Neural cell (in vitro differentiated cells): Measurements from ENCODE around the gene AP5B1. TPM values are rescaled to one million over a fixed set of nuclear protein-coding genes. Genes with fewer than 3 reads are reported as not detected.

Source experiments
- H2AFZ ChIP-seq: fragments of 200-600, 300-800 bp; sonication (generic), shearing (Covaris generic); 2 replicates; pipeline ENCODE4 v1.6.0; 2014; ENCODE audit warnings: low read depth, mild to moderate bottlenecking, antibody characterized with exemption, low read length, moderate library complexity
- H3F3A ChIP-seq: fragments of 200-600 bp; shearing (Covaris generic); 2 replicates; pipeline ENCODE4 v1.6.1; 2016; ENCODE audit warnings: mild to moderate bottlenecking, moderate library complexity, mixed read lengths, antibody characterized with exemption, low read length; ENCODE audit not compliant: insufficient read depth, poor library complexity, severe bottlenecking
- H3K27ac ChIP-seq: fragments of 200-600, 300-800 bp; sonication (generic), shearing (Covaris generic); 2 replicates; pipeline ENCODE4 v1.5.1; 2014; ENCODE audit warnings: mild to moderate bottlenecking, low read length, moderate library complexity
- H3K27me3 ChIP-seq: fragments of 300-800, 200-600 bp; sonication (generic), shearing (Covaris generic); 2 replicates; pipeline ENCODE4 v1.6.0; 2014; ENCODE audit warnings: mild to moderate bottlenecking, low read depth, low read length, moderate library complexity; ENCODE audit not compliant: insufficient read depth
- H3K36me3 ChIP-seq: fragments of 300-800, 200-600 bp; sonication (generic), shearing (Covaris generic); 2 replicates; pipeline ENCODE4 v1.5.1; 2014; ENCODE audit warnings: mild to moderate bottlenecking, antibody characterized with exemption, low read length, moderate library complexity; ENCODE audit not compliant: insufficient read depth
- H3K4me2 ChIP-seq: fragments of 300-800, 200-600 bp; sonication (generic), shearing (Covaris generic); 2 replicates; pipeline ENCODE4 v1.6.0; 2014; ENCODE audit warnings: mild to moderate bottlenecking, low read length
- H3K4me3 ChIP-seq: fragments of 300-800, 200-600 bp; sonication (generic), shearing (Covaris generic); 2 replicates; pipeline ENCODE4 v1.5.1; 2014; ENCODE audit warnings: mild to moderate bottlenecking, low read length, moderate library complexity
- H3K79me2 ChIP-seq: fragments of 200-600 bp; shearing (Covaris generic); replicated peaks from 2 replicates; pipeline ENCODE4 v1.6.0; 2014; ENCODE audit warnings: mild to moderate bottlenecking, low read length, moderate library complexity; ENCODE audit not compliant: insufficient read depth
- H3K9ac ChIP-seq: fragments of 300-800, 200-600 bp; sonication (generic), shearing (Covaris generic); 2 replicates; pipeline ENCODE4 v1.6.1; 2016; ENCODE audit warnings: mild to moderate bottlenecking, low read length, mixed read lengths
- H3K9me2 ChIP-seq: fragments of 200-600 bp; shearing (Covaris generic); 2 replicates; pipeline ENCODE4 v1.6.1; 2016; ENCODE audit warnings: mild to moderate bottlenecking, low read length, mixed read lengths; ENCODE audit not compliant: insufficient read depth
- H3K9me3 ChIP-seq: fragments of 200-600, 300-800 bp; sonication (generic), shearing (Covaris generic); 2 replicates; pipeline ENCODE4 v1.6.1; 2016; ENCODE audit warnings: mild to moderate bottlenecking, mixed run types, low read length, moderate library complexity, mixed read lengths
- H4K20me1 ChIP-seq: fragments of 200-600 bp; shearing (Covaris generic); 2 replicates; pipeline ENCODE4 v1.6.1; 2016; ENCODE audit warnings: mild to moderate bottlenecking, mixed run types; ENCODE audit not compliant: insufficient read depth
- CTCF ChIP-seq: fragments of 450-650 bp; IDR thresholded peaks from 2 replicates; pipeline ENCODE4 v1.5.1; 2014; ENCODE audit warnings: antibody characterized with exemption, mild to moderate bottlenecking, moderate library complexity; ENCODE audit not compliant: poor library complexity, severe bottlenecking
- EP300 ChIP-seq: fragments of 450-650 bp; conservative IDR thresholded peaks from 2 replicates; pipeline ENCODE4 v1.6.1; 2014; ENCODE audit warnings: antibody characterized with exemption, mild to moderate bottlenecking, moderate library complexity; ENCODE audit not compliant: poor library complexity, severe bottlenecking
- EZH2 ChIP-seq: fragments of 200-600, 300-800 bp; shearing (Covaris generic), sonication (generic); IDR thresholded peaks from 2 replicates; pipeline ENCODE4 v1.6.1; 2014; ENCODE audit warnings: antibody characterized with exemption, low read length, borderline replicate concordance, mild to moderate bottlenecking; ENCODE audit not compliant: insufficient read depth, poor library complexity, severe bottlenecking
- MXI1 ChIP-seq: fragments of 450-650 bp; conservative IDR thresholded peaks from 2 replicates; pipeline ENCODE4 v1.6.1; 2014; ENCODE audit warnings: antibody characterized with exemption, mild to moderate bottlenecking; ENCODE audit not compliant: poor library complexity, severe bottlenecking
- POLR2AphosphoS5 ChIP-seq: IDR thresholded peaks from 2 replicates; pipeline ENCODE4 v1.6.1; 2012
- RAD21 ChIP-seq: fragments of 450-650 bp; conservative IDR thresholded peaks from 2 replicates; pipeline ENCODE4 v1.6.1; 2014; ENCODE audit warnings: antibody characterized with exemption, mild to moderate bottlenecking, moderate library complexity
- REST ChIP-seq: IDR thresholded peaks from 2 replicates; pipeline ENCODE4 v1.6.1; 2012; ENCODE audit warnings: borderline replicate concordance
- SMC3 ChIP-seq: fragments of 450-650 bp; conservative IDR thresholded peaks from 2 replicates; pipeline ENCODE4 v1.6.1; 2014; ENCODE audit warnings: antibody characterized with exemption, mild to moderate bottlenecking, moderate library complexity; ENCODE audit not compliant: poor library complexity
- TAF1 ChIP-seq: IDR thresholded peaks from 2 replicates; pipeline ENCODE4 v1.6.1; 2012; ENCODE audit warnings: low read depth
- polyA plus RNA-seq: library from polyadenylated mRNA; depleted of rRNA; stranded (reverse); fragments of >200 nt; gene quantifications from 2 replicates; pipeline ENCODE4 v1.2.3, GENCODE V29; 2014

Gene AP5B1
- polyA plus RNA-seq, 1 donor from 2014 or later, result 0.52 TPM

- no peaks in the 10 kb centered on the region for H3K36me3 ChIP-seq
- no peaks in the 10 kb centered on the region for H4K20me1 ChIP-seq
- H3K27ac ChIP-seq, result no peak overlapping the region
- TF ChIP-seq CTCF (no peak), SMC3 (no peak)
- no peak overlapping the region for H2AFZ ChIP-seq
- no peak overlapping the region for H3K4me3 ChIP-seq
- no peak overlapping the region for H3K9ac ChIP-seq
- no peaks in the 10 kb centered on the region for H3K9me2 ChIP-seq
- H3K4me2 ChIP-seq, result no peak overlapping the region
- no peaks in the 10 kb centered on the region for H3F3A ChIP-seq
- no peaks in the 10 kb centered on the region for H3K27me3 ChIP-seq
- H3K9me3 ChIP-seq, result no peaks in the 10 kb centered on the region
- H3K79me2 ChIP-seq, result no peaks in the 10 kb centered on the region
These were observed 20.6 kb upstream of the AP5B1 start for GRCh38 chr11:65801153-65801987.

- Histone ChIP-seq H3K79me2 (no peaks in the 10 kb centered on the region), H2AFZ (no peak overlapping the region), H3K9me3 (no peaks in the 10 kb centered on the region), H3K9me2 (no peaks in the 10 kb centered on the region), H3K27ac (no peak overlapping the region), H3K36me3 (no peaks in the 10 kb centered on the region), H3K27me3 (no peaks in the 10 kb centered on the region), H3K4me2 (no peak overlapping the region), H3K9ac (no peak overlapping the region), H3F3A (no peaks in the 10 kb centered on the region), H4K20me1 (no peaks in the 10 kb centered on the region), H3K4me3 (no peak overlapping the region)
- TF ChIP-seq CTCF (no peak), RAD21 (no peak), EZH2 (no peak), POLR2AphosphoS5 (no peak), SMC3 (no peak), TAF1 (no peak), EP300 (no peak), MXI1 (no peak), REST (no peak)
These were observed 18.1 kb upstream of the AP5B1 start for GRCh38 chr11:65798882-65799281.
